HG03439 (cell line): ENCODE data around the gene PDP2.
"Not testable (repeated sequence)": the region's sequence is repeated elsewhere in the genome, so short reads cannot be mapped to it uniquely, and the experiment has no call there.

ENCODE experiments used
- ATAC-seq: cut with Tn5 transposase; IDR thresholded peaks from one replicate; pipeline ENCODE4 v1.9.1; 2021; ENCODE audit warnings: mild to moderate bottlenecking, moderate library complexity; ENCODE audit not compliant: unreplicated experiment

Gene PDP2

DNA sequence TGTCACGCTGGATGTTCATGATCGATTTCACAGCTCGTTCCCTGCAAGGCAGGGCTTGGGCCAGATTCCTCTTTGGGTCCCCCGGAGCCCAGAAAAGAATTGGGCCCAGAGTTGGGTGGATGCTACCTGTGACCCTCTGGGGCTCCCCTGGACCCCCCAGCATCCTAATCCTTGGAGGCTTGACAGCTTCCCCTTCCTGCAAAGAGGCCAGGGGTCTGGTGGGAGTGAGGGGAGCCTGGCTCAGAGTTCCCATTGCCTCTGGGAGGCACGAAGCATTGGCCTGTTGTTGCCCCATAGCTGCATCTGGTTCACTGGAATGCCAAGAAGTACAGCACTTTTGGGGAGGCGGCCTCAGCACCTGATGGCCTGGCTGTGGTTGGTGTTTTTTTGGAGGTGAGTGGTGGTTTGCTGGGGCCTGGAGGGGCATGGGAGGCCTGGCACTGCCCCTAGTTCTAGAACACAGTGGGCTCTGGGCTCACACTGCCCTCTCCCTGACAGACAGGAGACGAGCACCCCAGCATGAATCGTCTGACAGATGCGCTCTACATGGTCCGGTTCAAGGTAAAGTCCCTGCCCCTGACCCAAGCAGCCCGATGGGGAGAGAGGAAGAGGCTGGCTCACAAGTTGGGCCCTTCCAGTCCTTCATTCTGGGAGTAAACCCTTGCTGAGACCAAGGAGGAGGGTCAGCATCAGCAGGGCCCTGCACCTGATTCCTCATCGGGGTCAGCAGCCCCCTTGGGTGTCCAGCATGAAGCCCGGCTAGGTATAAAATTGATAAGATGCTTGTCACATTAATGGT lies 28.9 kb upstream of the PDP2 start:
- no peak for ATAC-seq

DNA sequence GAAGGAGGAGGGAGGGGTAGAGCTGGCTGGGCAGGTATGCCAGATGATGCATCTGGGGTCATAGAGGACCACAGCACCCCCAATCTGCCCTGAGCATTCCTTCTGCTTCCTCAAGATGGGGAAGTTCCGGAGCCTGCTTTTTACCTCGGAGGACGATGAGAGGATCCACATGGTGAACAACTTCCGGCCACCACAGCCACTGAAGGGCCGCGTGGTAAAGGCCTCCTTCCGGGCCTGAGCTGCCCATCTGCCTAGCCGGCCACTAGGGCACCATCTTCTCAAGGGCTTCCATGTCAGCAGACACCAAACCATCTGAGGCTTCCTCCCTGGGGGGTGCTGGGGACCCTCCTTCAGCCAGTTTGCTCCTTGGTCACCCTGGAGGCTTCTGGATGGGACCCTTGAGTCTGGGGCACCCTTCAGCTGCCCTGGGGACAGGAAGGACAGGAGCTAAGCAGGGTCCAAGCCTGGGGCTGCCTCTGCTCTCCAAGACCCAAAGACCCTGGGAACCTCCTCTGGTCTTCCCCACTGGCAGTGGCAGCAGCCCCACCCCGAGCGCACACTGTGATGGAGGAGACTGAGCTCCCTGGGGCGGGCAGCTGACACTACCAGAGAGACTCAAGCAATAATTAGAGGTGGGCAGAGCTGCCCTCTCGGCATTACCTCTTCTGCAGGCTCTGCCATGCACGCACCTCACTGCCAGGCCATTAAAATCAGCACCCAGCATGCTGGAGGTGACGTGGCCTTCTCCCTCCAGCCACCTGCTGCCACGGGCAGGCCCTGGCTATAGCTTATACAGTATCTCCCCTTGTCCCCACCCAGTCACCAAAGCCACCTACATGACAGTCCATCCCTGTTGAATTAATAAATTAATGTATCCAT lies 26.8 kb upstream of the PDP2 start:
- ATAC-seq, result no peak

DNA sequence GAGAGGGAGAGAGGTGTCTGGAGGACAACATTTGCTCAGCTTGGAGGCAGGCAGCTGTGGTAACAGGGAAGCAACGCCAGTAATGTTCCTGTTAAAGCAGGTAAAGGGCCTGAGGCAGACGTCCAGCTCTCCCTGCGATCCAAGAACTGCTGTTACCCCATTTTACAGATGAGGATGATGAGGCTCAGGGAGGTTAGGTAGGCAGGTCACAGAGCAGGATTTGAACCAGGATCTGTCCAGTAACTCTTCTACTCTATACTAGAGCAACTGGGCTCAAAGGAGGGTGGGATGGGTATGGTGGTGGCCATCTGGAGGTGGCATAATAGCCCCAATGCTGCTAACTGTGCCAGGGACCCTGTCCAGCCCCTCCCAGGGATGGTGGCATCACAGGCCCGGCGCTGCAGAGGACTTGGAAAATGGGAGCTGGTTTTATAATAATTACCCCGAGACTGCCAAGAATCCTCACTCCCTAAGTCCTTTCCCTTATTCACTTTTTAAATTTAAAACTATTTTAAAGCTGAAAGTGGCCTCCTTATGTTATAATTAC lies 24.1 kb upstream of the PDP2 start:
- no peak for ATAC-seq

DNA sequence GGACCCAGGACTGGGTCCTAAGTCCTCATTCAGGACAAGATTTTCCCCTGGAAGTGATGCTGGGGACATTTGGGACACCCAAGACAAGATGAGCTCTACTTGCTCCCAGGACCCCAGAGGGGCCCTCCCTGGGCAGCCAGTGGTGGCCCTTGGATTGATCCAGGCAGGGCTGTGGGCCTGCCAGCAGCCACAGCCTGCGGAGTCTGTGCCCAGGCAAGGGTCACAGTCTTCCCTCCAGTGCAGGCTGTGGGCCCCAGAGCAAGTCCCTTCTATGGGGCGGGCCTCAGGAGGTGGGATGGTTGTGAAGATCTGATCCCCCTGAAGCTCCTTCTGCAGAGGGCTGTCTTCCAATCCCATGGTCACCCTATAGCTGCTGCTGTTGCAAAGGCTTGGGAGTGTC lies 23.5 kb upstream of the PDP2 start:
- ATAC-seq, result no peak

DNA sequence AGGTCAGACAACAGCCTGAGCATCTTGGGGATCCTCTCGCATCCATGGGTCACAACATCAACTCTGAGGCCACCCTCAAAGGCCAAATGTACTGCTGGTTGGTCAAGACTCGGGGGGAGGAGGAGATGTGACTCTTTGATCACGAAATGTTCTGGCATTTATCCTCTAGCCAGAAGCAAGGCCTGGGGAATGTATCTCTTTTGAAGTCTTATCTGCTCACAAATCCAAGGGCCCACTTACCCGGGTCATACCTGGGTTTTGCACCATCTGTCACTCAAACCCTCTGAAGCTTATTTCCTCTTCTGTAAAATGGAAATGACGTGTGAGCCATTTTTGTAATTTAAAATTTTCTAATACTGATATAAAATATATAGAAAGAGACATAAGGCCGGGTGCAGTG lies 22.9 kb upstream of the PDP2 start:
- ATAC-seq, result no peak

DNA sequence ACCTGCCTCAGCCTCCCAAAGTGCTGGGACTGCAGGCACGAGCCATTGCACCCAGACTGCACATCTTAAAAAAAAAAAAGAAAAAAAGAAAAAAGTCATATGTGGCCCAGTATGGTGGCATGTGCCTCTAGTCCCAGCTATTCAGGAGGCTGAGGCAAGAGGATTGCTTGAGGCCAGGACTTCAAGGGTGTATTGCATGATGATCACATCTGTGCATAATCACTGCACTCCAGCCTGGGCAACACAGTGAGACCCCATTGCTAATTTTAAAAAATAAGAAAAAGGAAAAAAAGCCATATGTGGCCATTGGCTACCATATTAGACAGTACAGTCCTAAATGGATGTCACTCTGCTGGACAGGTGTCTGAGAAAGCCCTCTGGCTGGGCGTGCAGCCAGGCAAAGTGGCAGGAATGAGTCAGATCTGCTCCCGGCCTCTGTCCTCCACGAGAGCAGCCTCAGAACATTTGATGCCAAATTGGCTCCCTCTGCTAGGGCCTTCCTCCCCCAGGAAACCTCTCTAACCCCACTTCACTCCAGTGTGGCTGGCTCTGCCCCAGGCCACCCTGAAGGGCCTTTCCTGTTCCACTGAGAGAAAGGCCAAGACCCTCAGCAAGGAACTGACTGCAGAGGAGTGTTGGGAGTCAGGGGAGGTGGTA lies 21.4 kb upstream of the PDP2 start:
- no peak for ATAC-seq

DNA sequence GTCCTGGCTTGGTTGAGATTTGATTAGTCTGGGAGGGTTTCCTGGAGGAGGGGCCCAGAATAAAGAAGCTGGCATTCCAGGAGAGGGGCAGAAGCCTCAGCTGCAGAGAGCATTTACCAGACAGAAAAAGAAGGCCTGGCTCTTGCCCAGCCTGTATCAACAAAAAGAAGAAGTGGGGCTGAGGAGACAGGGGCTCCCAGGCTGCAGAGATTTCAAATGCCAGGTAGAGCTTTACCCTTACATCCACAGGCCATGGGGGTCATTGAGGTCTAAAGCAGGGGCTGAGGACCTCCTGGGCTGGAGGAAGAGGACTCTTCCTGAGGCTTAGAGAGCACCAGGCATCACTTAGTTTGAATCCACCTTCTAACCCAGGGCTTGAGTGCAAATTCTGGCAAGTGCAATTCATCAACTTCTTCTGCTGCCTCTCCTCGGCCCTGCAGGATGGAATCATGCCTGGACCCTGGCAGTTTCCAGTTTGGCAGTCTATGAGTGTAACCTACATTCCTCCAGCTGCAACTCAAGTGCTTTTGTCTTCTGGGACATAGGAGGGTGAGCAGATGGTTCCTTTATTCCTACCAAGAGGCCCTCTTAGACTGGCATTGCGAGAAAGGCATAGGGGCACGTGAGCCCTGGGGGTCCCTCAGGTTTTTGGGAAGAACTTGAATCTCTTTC lies 20.8 kb upstream of the PDP2 start:
- ATAC-seq, result no peak

DNA sequence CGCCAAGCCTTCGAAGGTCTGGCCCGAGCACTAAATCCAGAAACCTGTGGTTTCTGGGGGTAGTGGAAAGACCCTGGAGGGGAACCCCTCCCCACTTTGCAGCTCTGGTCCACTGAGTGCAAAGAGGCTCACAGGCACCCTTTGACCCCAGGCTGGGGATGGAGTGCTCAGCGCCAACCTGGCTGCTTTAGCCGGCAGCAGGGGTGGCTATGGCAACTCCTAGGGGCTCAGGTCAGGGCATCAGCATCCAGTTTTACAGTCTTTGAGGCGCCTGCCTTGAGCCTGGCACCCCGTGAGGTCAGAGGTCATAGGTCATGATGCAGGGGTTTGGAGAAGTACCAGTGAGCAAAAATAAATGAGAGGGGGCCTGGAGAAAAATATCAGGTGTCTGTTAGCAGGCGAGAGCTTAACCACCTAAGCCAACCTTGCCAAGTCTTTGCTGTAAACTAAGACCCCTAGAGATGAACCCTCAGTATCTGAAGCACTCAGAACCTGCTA lies 18.2 kb upstream of the PDP2 start:
- ATAC-seq, result no peak

DNA sequence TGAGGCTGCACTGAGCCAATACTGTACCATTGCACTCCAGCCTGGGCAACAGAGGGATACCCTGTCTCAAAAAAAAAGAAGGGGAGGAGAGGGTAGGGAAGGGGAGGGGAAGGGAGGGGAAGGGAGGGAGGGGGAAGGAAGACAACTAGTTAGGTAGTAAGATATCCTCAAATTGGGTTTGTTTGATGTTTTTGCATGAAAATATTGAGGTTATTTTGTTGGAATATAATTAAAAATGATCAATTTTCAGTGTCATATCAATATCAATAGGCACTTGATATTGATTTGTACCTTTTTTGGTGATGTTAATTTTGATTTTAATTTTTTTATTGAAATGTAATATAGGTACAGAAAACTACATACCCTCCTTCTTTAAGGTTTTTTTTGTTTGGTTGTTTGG lies 16.6 kb upstream of the PDP2 start:
- ATAC-seq, result no peak

DNA sequence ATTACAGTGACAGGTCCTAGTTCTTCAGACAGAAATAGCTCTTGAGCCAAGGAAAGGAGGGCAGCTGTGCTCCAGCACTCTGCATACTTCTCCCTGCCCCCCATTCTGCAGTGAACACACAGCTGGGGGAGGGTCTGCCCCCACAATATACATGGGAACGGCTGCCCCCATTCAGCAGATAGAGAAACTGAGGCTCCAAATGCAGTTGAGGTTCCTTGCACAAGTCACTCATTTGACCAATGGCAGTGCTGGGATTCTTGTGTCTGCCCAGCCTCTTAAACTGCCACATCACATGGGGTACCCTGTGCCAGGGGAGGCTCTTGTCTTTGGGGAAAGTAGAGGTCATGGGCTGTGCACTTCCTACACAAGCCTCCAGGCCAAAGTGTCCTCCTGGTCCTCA lies 10.9 kb upstream of the PDP2 start:
- no peak for ATAC-seq

DNA sequence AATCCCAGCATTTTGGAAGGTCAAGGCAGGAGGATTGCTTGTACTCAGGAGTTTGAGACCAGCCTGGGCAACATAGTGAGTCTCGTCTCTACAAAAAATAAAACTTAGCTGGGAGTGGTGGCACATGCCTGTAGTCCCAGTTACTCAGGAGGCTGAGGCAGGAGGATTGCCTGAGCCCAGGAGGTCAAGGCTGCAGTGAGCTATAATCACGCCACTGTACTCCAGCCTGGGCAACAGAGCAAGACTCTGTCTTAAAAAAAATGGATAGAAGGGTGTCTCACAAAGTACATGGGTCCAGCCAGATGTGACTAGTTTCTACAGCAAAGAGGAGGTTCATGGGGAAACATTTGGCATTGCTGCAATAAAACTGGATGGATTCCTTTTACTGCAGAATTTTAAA lies 9.0 kb upstream of the PDP2 start:
- not testable (repeated sequence) for ATAC-seq

DNA sequence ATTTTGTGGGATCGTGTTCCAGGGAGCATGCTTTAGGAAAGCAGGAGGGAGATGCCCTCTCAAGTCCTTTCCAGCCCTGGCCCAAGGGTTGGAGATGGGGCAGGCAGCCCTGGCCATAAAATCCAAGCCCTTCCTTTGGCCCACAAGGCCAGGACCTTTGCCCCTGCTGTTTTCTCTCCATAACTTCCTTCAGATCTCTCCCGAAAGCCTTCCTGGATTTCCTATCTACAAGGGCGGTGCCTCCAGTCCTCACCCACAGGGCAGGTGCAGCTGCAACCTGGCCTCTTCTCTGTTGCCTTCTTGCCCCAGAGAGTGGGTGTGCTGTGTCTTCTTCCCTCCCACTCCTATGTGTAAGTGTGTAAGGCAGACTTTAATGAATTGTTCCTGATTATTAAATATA lies 8.5 kb upstream of the PDP2 start:
- no peak for ATAC-seq

DNA sequence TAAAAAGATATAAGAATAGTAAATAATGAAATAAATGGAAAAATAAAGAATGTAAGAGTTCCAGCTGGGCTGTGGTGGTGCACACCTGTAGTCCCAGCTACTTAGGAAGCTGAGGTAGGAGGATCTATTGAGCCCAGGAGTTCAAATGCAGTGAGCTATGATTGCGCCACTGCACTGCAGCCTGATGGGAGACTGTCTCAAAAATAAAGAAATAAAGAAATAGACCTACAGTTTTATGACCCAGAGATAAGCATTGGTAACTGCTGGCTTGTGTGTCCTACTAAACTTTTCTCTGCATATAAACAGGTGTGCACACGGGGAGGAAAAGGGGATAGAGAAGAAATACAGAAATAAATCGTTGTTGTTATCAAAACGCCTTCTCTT lies 7.8 kb upstream of the PDP2 start:
- no peak for ATAC-seq

DNA sequence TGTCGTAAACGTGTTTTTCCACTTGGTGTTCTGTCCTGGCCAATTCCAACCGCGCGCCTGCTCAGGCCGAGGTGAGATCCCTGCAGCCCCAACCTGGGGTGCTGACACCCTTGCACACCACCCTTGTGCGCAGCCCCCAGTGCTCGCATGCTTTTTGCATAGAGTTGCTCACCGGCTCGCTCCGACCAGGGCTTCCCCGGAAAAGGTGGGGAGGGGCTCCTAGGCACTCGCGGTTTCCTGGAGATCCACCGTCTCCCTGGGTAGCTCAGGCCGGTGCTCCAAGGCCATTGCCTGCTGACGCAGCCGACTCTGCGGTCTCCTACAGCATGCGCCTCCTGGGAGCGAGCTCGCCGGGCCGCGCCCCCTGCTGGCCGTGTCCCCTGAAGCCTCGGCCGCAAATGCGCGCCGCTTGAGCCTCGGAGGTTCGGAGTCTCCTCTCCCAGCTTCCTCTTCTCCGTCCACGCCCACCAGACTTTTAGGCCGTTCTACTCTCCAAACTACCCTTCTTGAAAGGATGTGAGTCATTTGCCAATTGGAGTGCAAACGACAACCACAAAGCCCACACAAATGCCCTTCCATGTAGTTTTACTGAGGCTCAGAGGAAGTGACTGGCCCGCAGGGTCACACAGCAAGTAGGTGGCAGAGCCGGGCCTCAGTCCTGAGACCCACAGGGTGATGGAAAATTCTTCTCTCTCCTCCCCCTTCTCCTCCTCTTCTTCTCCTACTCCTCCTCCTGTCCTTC lies 7.2 kb upstream of the PDP2 start:
- ATAC-seq, result peak; percentile 89

DNA sequence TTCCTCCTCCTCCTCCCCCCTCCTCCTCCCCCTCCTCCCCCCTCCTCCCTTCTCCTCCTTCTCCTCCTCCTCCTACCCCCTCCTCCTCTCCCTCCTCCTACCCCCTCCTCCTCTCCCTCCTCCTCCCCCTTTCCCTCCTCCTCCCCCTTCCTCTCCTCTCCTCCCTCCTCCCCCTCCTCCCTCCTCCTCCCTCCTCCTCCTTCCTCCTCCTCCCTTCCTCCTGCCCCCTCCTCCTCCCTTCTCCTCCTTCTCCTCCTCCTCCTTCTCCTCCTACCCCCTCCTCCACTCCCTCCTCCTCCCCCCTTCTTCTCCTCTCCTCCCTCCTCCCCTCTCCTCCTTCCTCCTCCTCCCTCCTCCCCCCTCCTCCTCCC lies 6.6 kb upstream of the PDP2 start:
- ATAC-seq, result no peak

DNA sequence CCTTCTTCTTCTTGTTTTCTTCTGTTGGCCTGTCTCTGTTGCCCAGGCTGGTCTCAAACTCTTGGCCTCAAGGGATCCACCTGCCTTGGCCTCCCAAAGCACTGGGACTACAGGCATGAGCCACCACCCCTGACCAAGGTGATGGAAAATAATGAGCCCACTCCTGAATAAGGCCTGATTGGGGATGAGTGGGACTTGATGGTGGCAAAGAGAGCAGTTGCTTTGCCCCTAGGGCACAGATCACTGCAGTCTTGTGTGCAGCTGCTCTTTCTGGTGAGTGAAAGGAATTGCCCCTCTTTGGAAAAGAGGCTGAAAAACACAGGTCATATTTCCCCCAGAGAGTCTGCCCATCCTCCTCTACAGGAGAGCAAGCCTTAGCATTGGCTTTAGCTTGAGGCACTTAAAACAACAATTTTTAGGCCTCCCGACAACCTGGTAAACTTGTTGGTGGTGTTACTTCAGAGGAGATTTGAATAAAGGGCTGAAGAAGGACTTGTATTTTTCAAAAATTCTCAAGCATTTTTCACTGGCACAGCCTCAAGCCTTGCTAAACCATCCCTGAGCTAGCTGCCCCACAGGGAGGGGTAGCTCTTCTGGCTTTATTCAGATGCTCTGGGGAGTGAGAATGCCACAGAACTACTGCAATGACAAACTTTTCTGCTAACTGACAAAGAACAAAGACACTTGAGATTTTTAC lies 6.1 kb upstream of the PDP2 start:
- no peak for ATAC-seq

DNA sequence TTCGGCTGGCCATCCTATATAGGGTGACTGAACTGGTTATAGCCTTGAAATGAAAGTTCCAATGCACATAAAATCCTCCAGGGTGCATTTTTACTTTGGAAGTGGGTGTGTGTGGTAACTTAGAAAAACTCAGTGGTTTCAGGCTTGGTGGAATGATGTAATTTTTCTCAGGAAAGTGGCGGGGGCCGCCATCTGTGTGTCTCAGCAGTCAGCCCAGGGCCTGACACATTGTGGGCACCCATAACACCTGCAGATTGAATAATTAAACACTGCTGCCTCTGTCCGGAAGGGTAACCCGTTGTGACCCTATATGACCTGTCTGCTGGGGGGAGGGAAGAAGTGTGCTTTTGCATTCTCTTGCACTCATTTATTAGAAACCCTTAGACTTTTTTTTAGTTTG lies 2.2 kb upstream of the PDP2 start:
- ATAC-seq, result no peak

DNA sequence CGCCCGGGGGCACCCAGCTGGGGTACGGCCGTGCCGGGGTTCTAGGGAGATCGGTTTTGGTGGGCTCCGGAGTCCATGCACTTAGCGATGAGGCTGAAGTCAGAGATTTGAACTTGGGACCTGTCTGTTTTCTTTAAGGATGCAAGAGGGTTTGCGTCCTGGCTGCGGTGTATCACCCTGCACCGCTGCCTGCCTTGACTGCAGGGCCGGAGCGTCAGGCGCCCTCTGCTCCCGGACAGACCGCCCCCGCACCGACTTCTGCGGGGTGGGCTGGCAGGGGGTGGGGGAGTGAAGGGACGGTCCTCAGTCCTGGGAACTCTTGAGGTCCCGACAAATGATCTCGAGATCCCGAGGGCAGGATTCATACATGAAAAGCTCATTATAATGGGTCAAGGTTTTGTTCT lies 701 bp downstream of the PDP2 start:
- peak; percentile 1 for ATAC-seq

DNA sequence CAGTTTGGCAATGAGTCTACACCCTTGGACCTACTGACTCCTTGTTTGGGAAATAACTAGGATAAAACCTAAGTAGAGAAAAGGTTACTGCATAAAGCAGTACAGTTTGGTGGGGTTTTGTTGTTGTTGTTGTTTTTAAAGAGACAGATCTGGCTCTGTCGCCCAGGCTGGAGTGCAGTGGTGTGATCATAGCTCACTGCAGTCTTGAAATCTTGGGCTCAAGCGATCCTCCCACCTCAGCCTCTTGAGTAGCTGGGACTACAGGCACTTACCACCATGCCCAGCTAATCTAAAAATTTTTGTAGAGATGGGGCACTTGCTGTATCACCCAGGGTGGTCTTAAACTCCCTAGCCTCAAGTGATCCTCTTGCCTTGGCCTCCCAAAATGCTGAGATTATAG lies 1.2 kb downstream of the PDP2 start:
- no peak for ATAC-seq
